ENCODE results near the gene ABCA4. TPM values are rescaled to one million over a fixed set of nuclear protein-coding genes. Genes with fewer than 3 reads are reported as not detected.

ABCA4 gene
- total RNA-seq, 1 experiment from 2014 or later = 0.09 TPM

- TF ChIP-seq ARID4B (CRISPR knock-in tag; IDR thresholded peaks at IDR 0.05; ENCODE audit: borderline replicate concordance) (no peak), ATF1 (CRISPR knock-in tag; IDR thresholded peaks at IDR 0.05) (no peak), ZNF317 (CRISPR knock-in tag; IDR thresholded peaks at IDR 0.05; ENCODE audit: borderline replicate concordance, low read depth) (no peak), ZSCAN18 (CRISPR knock-in tag; IDR thresholded peaks at IDR 0.05) (no peak), AR (CRISPR knock-in tag; IDR thresholded peaks at IDR 0.05) (no peak), E2F4 (CRISPR knock-in tag; IDR thresholded peaks at IDR 0.05; ENCODE audit: borderline replicate concordance, low read depth) (no peak)
These were observed 127.2 kb downstream of the ABCA4 start (continued) for GRCh38 chr1:93993731-93994130.

GRCh38 chr1:93992954-93993353 lies 128.0 kb downstream of the ABCA4 start:
- ChIA-PET POLR2A (no interaction called here), CTCF (interaction anchor here (0.9 kb wide), 1 partner anchor 13 kb away, joined by 3 read pairs; no protein-coding TSS in a partner anchor)
- Mint-ChIP-seq H3K27ac (no peak overlapping the region), H3K4me3 (no peak overlapping the region), H3K4me1 (peaks cover 10% of the 10 kb centered on the region), H3K27me3 (ENCODE audit: low read depth) (no peaks in the 10 kb centered on the region; the same call in 1 of the 2 replicates), H3K9me3 (no peaks in the 10 kb centered on the region), H3K36me3 (no peaks in the 10 kb centered on the region)
- DNase-seq (ENCODE audit: low spot score) (no peak), ATAC-seq (no peak)
- TF ChIP-seq PREB (CRISPR knock-in tag; IDR thresholded peaks at IDR 0.05; ENCODE audit: borderline replicate concordance) = no peak

GRCh38 chr1:93992190-93992589 lies 128.8 kb downstream of the ABCA4 start:
- ChIA-PET POLR2A (no interaction called here), CTCF (no interaction called here)
- Mint-ChIP-seq H3K9me3 (no peaks in the 10 kb centered on the region), H3K27ac (no peak overlapping the region), H3K36me3 (no peaks in the 10 kb centered on the region), H3K27me3 (ENCODE audit: low read depth) (no peaks in the 10 kb centered on the region; the same call in 1 of the 2 replicates), H3K4me3 (no peak overlapping the region), H3K4me1 (peaks cover 14% of the 10 kb centered on the region)
- DNase-seq (ENCODE audit: low spot score) (no peak), ATAC-seq (no peak)
- no peak for TF ChIP-seq HMGXB4 (CRISPR knock-in tag; IDR thresholded peaks at IDR 0.05)
- TF ChIP-seq ERG (CRISPR knock-in tag; IDR thresholded peaks at IDR 0.05) = no peak
- no peak for TF ChIP-seq ZNF317 (CRISPR knock-in tag; IDR thresholded peaks at IDR 0.05; ENCODE audit: borderline replicate concordance, low read depth)
- TF ChIP-seq ETV6 (CRISPR knock-in tag; IDR thresholded peaks at IDR 0.05) = no peak
- no peak for TF ChIP-seq GTF2I (CRISPR knock-in tag; conservative IDR thresholded peaks at IDR 0.05)
- TF ChIP-seq ZNF396 (CRISPR knock-in tag; IDR thresholded peaks at IDR 0.05; ENCODE audit: borderline replicate concordance) = no peak
- TF ChIP-seq NFE2L1 (CRISPR knock-in tag; IDR thresholded peaks at IDR 0.05) = no peak
- no peak for TF ChIP-seq ZNF263 (CRISPR knock-in tag; IDR thresholded peaks at IDR 0.05; ENCODE audit: low read depth)
- no peak for TF ChIP-seq PRRX2 (CRISPR knock-in tag; IDR thresholded peaks at IDR 0.05)
- TF ChIP-seq AR (CRISPR knock-in tag; IDR thresholded peaks at IDR 0.05) = no peak

All from WTC11 (cell line).